HG03571 (cell line): Measurements from ENCODE around the gene MLYCD.

Experiments used
- ATAC-seq: cut with Tn5 transposase; IDR thresholded peaks from one replicate; pipeline ENCODE4 v1.9.1; 2021; ENCODE audit not compliant: unreplicated experiment

Gene MLYCD

DNA sequence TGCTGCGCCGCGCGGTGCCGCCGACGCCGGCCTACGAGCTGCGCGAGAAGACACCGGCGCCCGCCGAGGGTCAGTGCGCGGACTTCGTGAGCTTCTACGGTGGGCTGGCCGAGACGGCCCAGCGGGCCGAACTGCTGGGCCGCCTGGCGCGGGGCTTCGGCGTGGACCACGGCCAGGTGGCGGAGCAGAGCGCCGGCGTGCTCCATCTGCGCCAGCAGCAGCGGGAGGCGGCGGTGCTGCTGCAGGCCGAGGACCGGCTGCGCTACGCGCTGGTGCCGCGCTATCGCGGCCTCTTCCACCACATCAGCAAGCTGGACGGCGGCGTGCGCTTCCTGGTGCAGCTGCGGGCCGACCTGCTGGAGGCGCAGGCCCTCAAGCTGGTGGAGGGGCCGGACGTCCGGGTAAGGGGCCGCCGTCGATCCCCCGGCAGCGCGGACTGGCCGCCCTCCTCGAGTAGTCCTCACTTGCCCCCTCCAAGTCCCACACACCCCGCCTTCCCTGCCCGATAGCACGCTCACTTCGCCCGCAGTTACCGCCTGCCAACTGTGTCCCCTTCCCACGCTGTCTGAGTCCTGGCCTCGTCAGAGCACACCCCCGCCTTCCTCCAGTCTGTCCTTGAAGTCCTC lies 470 bp downstream of the MLYCD start:
- ATAC-seq, result peak; percentile 53

GRCh38 chr16:83899978-83900377 lies 1.1 kb downstream of the MLYCD start:
- no peak for ATAC-seq

DNA sequence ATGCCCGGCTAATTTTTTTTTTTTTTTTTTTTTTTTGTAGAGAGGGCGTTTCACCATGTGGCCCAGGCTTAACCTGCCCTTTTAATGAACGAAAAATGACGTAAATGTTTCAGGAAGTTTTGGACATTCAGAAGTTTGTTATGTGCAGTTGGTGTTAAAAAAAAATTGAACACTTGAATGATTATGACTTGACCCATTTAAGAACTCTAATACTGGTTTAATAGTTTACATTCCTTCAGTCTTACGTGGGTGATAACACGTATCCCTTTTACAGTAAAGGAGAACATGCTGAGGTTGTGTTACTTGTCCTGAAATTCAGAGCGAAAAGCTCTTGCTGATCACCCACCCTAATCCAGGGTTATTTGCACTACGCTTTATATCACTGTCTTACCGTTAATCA lies 1.7 kb downstream of the MLYCD start:
- no peak for ATAC-seq

- no peak for ATAC-seq
Observed at GRCh38 chr16:83901101-83901500, 2.2 kb downstream of the MLYCD start.

DNA sequence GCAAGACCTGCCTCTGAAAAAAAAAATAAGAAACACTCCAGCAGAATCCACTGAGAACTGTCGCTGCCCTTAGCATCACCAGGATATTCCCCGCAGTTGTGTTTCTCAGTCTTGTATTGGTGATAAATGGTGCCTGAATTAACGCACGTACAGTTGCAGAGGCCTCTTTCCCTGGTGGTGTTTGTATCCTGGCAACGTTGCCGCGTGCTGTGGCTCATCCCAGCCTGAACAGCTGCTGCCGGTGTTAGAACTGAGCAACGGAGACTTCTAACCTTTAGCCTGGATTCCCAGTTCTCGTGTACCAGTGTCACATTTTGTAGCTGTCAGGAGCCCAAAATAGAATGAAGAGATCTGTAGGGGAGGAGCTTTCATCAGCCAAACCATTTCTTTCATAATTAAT lies 4.8 kb downstream of the MLYCD start:
- ATAC-seq, result no peak

- ATAC-seq, result no peak
Observed at GRCh38 chr16:83906683-83907082, 7.8 kb downstream of the MLYCD start.

DNA sequence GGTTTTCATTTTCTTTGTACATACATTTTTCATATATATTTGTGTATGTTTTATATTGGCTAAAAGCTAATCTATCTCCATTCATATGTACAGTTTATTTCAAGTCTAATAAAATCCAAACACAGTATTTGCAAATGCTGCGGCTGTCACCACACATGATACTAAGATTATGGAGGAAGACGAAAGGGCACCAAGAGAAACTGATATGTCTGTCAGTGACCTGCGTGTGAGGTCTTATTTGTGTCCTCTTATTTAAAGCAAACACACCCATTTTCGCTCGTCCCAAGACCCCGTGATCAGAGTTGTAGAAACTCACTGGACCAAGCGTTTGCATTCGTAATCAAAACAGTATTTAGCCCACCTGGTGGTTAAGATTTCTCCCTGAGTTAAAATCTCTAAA lies 8.2 kb downstream of the MLYCD start:
- no peak for ATAC-seq

DNA sequence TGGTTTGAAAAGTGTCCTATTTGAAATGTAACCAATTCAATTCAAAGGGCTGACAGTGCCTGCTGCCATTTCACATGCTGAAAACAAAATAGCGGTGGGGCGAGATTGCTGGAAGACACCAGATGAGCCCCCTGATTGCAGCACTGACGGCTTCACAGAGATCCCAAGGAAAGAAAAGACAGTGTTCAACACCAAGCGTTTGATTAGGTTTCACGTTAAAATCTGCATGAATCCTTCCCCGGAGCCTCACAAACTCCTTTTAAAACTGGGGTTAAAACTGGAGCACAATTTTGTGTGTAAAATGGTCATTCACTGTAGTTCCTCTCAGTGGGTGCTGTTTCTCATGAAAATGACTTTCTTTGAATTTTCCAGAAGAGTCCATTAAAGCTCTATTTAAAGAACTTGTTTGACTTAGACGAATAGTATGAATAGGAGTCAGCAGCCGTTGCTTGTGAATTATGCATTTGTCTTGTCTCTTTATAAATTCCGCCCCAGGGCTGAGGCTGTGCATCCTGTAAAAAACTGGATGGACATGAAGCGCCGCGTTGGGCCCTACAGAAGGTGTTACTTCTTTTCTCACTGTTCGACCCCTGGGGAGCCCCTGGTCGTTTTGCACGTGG lies 8.8 kb downstream of the MLYCD start:
- no peak for ATAC-seq

DNA sequence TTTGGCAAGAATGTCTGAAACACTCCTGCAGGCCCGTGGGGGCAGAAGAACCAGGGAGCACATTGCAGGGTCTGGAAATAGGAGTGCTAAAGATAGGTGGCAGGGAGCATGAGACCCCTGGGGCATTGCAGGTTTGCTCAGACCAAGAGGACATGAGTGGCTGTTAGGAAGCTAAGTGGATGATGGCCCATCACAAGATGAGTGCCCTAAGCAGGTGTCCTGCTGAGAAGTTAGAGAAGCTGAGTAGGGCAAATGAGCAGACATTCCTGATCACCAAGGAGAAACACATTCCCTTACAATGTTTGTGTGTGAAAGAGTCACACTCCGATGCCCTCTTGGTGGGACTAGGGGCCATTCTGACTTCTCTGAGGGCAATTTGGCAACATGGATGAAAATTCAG lies 9.9 kb downstream of the MLYCD start:
- ATAC-seq, result no peak

DNA sequence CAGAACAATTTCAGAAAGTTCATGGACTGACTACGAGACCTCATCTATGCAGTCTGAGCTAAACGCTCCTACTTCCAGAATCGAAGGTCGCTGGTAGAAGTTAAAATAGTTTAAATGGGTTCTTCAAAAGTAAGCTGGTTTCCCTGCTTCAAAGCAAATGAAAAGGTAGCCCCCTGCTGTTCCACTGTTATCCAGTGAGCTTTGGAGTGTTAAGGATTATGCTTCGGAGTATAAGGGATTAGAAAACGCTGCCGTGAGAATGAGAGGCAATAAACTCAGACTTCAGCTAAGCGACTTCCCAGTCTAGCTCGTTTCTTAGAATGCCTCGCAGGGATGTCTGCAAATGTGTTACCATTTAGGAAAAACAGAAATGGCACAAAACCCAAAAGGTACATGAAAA lies 12.4 kb downstream of the MLYCD start:
- no peak for ATAC-seq

DNA sequence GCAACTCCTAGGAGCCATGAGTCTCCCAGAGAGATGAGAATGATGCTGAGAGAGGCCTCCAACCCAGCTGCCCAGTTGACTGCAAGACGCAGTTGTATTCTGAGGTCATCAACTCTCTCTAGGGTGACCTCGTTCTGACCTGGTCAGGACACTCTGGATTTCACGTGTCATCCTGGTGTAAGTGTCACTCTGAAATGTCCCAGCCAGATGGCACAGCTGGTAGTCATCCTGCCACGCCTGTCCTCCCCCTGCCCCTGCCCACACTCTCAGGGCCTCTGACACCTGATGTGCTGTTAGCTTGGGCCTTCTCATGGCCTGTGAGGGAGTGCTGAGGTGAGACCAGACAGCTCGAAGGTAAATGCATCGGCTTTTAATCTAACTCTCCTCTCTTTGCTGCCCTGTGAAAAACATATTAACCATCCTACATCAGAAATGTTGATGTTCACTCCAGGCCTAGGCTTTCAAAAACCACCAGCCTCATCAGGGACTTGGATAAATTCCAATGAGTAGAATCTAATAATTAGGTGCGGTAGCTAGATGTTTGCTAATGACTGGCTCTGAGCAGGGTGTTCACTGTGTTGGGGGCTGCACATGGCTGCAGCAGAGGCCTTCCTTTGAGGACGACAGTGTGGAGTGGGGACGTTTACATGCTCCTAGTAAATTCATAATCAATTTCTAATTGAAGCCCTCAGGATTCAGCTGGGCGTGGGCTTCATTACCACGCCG lies 13.8 kb downstream of the MLYCD start:
- ATAC-seq, result no peak

DNA sequence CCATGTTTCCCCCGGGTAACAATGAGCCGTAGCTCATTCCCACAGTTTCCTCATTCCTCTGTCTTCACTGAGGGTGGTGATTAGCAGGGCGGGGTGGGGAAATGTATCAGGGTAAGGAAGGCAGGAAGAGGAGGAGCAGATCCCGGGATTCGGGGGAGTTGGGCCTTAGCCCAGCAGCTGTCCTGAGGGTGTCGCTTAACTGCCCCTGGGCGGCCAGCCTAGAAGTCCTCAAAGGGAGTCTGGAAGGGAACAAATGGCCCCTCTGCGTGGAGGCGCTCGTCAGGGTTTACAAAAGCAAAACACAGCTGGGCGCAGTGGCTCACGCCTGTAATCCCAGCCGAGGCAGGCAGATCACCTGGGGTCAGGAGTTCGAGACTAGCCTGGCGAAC lies 14.3 kb downstream of the MLYCD start:
- ATAC-seq, result no peak

DNA sequence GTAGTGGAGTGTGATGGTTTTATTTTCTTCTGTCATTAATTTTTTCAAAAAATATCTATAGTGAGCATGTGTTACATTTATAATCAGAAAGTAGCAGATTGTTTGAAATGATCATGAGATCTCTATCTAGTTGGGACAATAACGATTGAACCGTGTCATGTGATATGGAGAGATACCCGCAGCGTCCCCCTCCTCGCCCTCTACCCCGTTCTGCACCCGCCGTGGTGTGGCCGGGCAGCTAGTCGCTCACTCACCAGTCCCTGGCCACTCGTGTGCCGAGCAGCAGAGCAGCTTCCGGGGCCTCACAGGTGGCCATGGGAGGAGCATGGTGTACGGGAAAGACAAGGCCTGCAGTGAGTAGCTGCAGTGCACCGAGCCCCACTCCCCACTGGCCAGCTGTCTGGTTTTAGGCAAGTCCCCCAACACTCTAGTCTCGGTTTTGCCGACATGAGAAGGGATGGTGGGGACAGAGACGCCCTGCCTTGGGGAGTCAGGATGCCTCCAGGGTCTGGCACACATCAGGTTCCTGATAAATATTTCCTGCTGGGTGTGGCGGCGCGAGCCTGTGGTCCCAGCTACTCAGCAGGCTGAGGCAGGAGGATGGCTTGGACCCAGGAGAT lies 15.3 kb downstream of the MLYCD start:
- no peak for ATAC-seq

DNA sequence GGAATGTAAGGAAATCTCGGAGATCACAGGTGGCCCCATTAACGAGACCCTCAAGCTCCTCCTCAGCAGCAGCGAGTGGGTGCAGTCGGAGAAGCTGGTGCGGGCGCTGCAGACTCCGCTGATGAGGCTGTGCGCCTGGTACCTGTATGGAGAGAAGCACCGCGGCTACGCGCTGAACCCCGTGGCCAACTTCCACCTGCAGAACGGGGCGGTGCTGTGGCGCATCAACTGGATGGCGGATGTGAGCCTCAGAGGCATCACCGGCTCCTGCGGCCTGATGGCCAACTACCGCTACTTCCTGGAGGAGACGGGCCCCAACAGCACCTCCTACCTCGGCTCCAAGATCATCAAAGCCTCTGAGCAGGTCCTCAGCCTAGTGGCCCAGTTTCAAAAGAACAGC lies 16.2 kb downstream of the MLYCD start:
- ATAC-seq, result no peak

- no peak for ATAC-seq
Observed at GRCh38 chr16:83915491-83915890, 16.6 kb downstream of the MLYCD start.

- no peak for ATAC-seq
Observed at GRCh38 chr16:83917152-83918120, 18.5 kb downstream of the MLYCD start.

DNA sequence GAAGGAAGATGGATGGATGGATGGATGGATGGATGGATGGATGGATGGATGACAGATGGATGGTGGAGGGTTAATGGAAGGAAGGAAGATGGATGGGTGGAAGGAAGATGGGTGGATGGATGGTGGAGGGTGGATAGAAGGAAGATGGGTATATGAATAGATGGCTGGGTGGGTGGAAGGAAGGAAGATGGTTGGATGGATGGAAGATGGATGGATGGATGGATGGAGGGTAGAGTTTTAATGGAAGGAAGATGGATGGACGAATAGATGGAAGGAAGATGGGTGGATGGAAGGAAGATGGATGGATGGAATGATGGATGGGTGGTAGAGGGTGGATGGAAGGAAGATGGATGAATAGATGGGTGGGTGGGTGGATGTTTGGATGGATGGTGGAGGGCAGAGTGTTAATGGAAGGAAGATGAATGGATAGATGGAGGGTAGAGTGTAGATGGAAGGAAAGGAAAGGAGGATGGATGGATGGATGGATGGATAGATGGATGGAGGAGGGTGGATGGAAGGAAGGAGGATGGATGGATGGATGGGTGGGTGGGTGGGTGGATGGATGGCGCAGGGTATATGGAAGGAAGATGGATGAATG lies 22.1 kb downstream of the MLYCD start:
- ATAC-seq, result no peak

DNA sequence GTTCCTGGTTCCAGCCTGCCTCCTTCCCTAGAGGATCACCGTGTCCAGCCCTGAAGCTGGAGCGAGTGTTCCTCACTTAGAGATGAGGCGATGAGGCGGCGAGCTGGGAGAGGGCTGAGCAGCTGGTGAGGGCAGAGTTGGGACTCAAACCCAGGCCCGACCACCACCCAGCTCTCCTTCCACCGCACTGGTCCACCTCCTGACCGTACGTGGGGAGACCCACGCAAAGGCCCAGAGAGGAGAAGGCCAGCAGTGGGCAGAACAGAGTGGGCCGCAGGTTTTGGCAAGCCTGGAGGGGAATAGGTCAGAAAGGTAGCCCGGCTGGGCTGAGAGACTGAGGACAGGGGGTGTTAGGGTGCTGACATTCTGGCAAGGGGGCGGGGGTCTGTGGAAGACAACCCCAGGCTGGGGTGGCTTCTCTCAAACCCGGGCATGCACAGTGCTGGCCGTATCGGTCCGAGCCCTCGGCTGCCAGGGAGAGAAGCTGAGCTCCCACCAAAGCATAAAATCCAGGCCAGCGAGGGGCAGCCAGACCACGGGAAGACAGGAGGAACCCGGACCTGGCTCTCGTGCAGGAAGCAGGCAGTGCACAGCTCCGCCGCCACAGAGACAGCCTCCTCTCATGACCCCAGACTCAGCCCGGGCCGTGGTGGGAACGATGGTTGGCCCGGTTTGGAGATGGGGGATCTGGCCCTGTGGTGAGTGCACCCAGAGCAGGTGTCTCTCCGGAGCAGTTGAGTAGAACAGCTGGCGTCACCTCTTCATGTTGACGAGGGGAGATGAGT lies 24.9 kb downstream of the MLYCD start:
- no peak for ATAC-seq

DNA sequence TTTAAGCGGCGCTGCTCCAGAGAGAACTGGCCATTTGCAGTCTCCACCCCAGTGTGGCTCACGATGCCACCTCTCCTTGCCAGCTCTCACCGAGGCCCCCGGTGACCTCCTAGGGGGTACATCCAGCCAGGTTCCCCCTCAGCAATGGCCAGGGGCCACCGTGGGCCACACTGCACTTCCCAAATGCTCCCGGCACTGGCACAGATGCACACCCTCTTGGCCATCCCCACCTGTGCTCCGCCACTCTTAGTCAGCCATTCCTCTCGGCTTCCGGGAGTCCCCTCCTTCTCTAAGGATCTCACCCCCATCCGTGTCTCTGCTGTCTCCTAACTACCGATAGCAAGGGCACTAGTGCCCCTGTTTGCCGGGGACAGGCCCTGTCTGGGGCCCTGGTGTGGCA lies 25.8 kb downstream of the MLYCD start:
- no peak for ATAC-seq
